ENCODE results near the gene CELF5. TPM values are rescaled to one million over a fixed set of nuclear protein-coding genes. Genes with fewer than 3 reads are reported as not detected.

CELF5 gene
- total RNA-seq, 4 donors from 2014 or later, result not detected

DNA sequence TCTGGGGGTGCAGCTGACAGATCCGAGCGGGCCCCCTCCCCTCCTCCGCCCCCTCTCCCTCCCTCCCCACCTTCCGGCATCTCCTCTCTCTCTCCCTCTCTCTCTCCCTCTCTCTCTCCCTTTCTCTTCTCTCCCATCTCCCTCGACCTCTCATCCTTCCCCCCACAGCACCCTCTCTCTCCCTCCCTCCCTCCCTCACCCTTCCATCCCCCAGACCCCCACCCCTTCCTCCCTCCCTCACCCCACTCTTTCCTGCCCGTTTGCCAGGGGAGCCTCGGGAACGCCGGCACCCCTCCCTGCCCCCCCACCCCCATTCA, 666 bp downstream of the CELF5 start:
- no peaks in the 10 kb centered on the region for H3K36me3 ChIP-seq
- WGBS, 2 donors, result 0% methylated on average over 7 of the region's 9 CpGs; no CpG with 5 or more reads in 1 of the 2 donors
- TF ChIP-seq CTCF (IDR thresholded peaks at IDR 0.05) (no peak), POLR2A (IDR thresholded peaks at IDR 0.05) (no peak), EP300 (IDR thresholded peaks at IDR 0.05) (no peak)
- no peak overlapping the region for H3K27ac ChIP-seq
- no peak overlapping the region for H3K4me3 ChIP-seq
- peaks cover 0 to 13% (median 0%) of the 10 kb centered on the region in 4 donors for H3K4me1 ChIP-seq
- peaks cover 3 to 84% of the 10 kb centered on the region in 2 donors for H3K27me3 ChIP-seq
- H3K9me3 ChIP-seq, result no peaks in the 10 kb centered on the region
- no peak for DNase-seq (ENCODE audit: low spot score in 2 of 2)

- no peak for TF ChIP-seq CTCF (IDR thresholded peaks at IDR 0.05)
- no peak for TF ChIP-seq EP300 (IDR thresholded peaks at IDR 0.05)
- no peak for TF ChIP-seq POLR2A (IDR thresholded peaks at IDR 0.05)
- Histone ChIP-seq H3K4me3 (no peak overlapping the region), H3K4me1 (peaks cover 0 to 13% (median 0%) of the 10 kb centered on the region in 4 donors), H3K27me3 (peaks cover 3 to 89% of the 10 kb centered on the region in 2 donors), H3K9me3 (no peaks in the 10 kb centered on the region), H3K36me3 (no peaks in the 10 kb centered on the region), H3K27ac (no peak overlapping the region)
- no peak for DNase-seq (ENCODE audit: low spot score in 2 of 2)
- WGBS, 2 donors, result 20 to 41% methylated on average over 9 to 14 of the region's 16 CpGs
These were observed 1.2 kb downstream of the CELF5 start for GRCh38 chr19:3225677-3226093.

DNA sequence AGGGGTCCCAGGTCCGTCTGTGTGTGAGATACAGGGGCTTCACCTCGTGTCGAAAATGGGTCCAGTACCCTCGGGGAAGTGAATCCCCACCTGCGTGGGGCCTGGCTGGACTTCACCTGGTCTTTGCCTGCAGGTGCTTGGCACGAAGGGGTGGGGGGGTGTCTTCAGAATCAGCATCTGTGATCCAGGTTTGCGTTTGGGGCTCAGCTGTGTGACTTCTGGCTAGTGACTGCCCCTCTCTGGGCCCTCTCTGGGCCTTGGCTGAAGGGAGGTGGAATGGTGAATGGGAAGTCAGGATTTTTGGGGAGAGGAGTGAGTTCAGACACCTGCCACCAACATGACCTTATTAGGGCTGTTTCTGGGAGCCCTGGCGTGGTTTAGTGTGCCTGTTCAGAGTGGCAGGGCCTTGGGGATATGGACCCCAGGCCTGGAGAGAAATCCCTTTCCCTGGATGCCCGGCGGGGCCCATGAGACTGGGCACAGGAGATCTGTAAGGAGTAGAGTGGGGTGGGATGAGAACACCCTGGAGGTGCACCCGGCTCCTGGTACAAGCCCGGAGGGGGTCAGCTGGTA, 2.7 kb downstream of the CELF5 start:
- peaks cover 3 to 87% of the 10 kb centered on the region in 2 donors for H3K27me3 ChIP-seq
- H3K36me3 ChIP-seq, result no peaks in the 10 kb centered on the region
- H3K9me3 ChIP-seq, result no peaks in the 10 kb centered on the region
- H3K27ac ChIP-seq, result no peak overlapping the region
- WGBS, 2 donors, result 70% methylated on average over 10 to 11 of the region's 12 CpGs
- H3K4me3 ChIP-seq, result no peak overlapping the region
- peaks cover 0 to 13% (median 0%) of the 10 kb centered on the region in 4 donors for H3K4me1 ChIP-seq
- TF ChIP-seq CTCF (IDR thresholded peaks at IDR 0.05), result no peak
- no peak for TF ChIP-seq POLR2A (IDR thresholded peaks at IDR 0.05)
- no peak for TF ChIP-seq EP300 (IDR thresholded peaks at IDR 0.05)
- no peak for DNase-seq (ENCODE audit: low spot score in 2 of 2)

DNA sequence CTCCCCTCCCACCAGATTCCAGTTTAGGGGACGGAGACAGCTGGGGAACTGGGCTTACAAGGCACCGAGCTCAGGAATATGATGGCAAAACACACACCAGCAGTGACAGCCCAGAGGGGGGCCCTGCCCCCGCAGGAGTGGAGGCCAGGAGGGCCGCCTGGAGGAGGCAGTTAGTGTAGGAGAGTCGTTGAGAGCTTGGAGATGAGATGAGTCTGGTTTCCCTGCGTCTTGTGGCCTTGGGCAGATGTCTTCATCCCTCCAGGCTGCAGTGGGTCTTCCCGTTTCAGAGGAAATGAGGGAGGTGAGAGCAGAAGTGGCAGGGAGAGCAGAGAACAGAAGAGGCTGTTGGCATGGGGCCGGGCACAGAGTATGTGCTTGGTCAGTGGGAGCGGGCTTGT, 4.9 kb downstream of the CELF5 start:
- 50 to 61% methylated on average over 9 of the region's 9 CpGs for WGBS, 2 donors
- no peak overlapping the region for H3K27ac ChIP-seq
- TF ChIP-seq CTCF (IDR thresholded peaks at IDR 0.05), result no peak
- TF ChIP-seq EP300 (IDR thresholded peaks at IDR 0.05), result no peak
- TF ChIP-seq POLR2A (IDR thresholded peaks at IDR 0.05), result no peak
- peaks cover 0 to 77% of the 10 kb centered on the region in 2 donors for H3K27me3 ChIP-seq
- no peak for DNase-seq (ENCODE audit: low spot score in 2 of 2)
- H3K36me3 ChIP-seq, result no peaks in the 10 kb centered on the region
- no peak overlapping the region for H3K4me3 ChIP-seq
- H3K9me3 ChIP-seq, result no peaks in the 10 kb centered on the region
- peaks cover 0 to 9% (median 0%) of the 10 kb centered on the region in 4 donors for H3K4me1 ChIP-seq

DNA sequence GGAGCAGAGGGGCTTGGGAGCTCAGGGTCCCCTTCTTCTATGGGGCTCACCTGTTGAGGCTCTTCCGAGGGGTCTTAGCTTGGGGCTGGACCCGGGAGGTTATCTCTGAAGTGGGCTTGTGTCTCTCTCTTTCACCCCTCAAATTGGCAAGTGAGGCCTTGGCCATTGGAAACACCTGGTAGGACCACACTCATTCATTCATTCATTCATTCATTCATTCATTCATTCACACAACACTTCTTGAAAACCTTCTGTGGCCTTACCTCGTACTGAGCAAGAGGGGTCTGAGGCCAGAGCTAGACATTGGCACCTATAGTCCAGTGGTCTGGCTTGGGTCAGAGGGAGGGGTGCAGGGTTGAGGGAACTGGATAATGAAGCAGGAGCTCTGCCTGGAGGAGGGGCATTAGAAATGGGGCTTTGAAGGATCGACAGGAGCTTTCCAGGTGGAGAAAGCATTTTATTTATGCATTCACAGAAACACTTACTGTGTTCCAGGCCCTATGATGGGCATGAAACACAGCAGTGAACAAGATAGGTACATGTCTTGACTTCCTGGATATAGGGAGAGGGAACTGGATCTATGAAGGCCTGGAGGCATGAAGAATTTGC, 5.5 kb downstream of the CELF5 start:
- Histone ChIP-seq H3K9me3 (no peaks in the 10 kb centered on the region), H3K27ac (no peak overlapping the region), H3K27me3 (peaks cover 0 to 76% of the 10 kb centered on the region in 2 donors), H3K36me3 (no peaks in the 10 kb centered on the region), H3K4me3 (no peak overlapping the region), H3K4me1 (peaks cover 0 to 5% (median 0%) of the 10 kb centered on the region in 4 donors)
- 79 to 85% methylated on average over 4 of the region's 4 CpGs for WGBS, 2 donors
- DNase-seq (ENCODE audit: low spot score in 2 of 2), result no peak
- TF ChIP-seq EP300 (IDR thresholded peaks at IDR 0.05), result no peak
- no peak for TF ChIP-seq CTCF (IDR thresholded peaks at IDR 0.05)
- TF ChIP-seq POLR2A (IDR thresholded peaks at IDR 0.05), result no peak
